Left ventricle myocardium inferior (tissue), 1 donor: ENCODE results near the gene PPIF. TPM values are rescaled to one million over a fixed set of nuclear protein-coding genes. Genes with fewer than 3 reads are reported as not detected.
A peak's percentile ranks its signal among the peaks of the same experiment; 100 is the strongest.

Experiments
- DNase-seq: peaks from one replicate; pipeline ENCODE4 v3.0.0-alpha.2; 2020
- H3K27ac ChIP-seq: fragments of 200-600 bp; replicated peaks from 2 replicates; pipeline ENCODE4 v1.8.0; 2021
- H3K27me3 ChIP-seq: fragments of 200-600 bp; 2 replicates; pipeline ENCODE4 v1.8.0; 2021; ENCODE audit warnings: low read depth
- H3K36me3 ChIP-seq: fragments of 200-600 bp; 2 replicates; pipeline ENCODE4 v1.8.0; 2021
- H3K4me1 ChIP-seq: fragments of 200-600 bp; 2 replicates; pipeline ENCODE4 v1.8.0; 2021
- H3K4me3 ChIP-seq: fragments of 200-600 bp; 2 replicates; pipeline ENCODE4 v1.8.0; 2021; ENCODE audit warnings: mild to moderate bottlenecking, moderate library complexity
- H3K9me3 ChIP-seq: fragments of 200-600 bp; replicated peaks from 2 replicates; pipeline ENCODE4 v1.8.0; 2021
- CTCF ChIP-seq: fragments of 200-600 bp; IDR thresholded peaks from 2 replicates; pipeline ENCODE4 v1.8.0; 2021; ENCODE audit warnings: antibody characterized with exemption, mild to moderate bottlenecking, borderline replicate concordance
- intact Hi-C: fragments of 100-400 bp; cut with micrococcal nuclease; formaldehyde crosslinking; loops from one replicate; pipeline ENCODE4 v1.11.0; 2022
- total RNA-seq: library from RNA; stranded (reverse); fragmentation: NEBNext Ultra II Directional; extraction: Animal tissue kit (Norgen Biotek cat#: 25700); gene quantifications from one replicate; pipeline ENCODE4 v1.2.1, GENCODE V29; 2021
- donor health status: DM: no; HTN: yes; CAD: no; lungs with severe emphysema.

The PPIF gene
- total RNA-seq, 1 donor from 2014 or later: 150 TPM

GRCh38 chr10:79306644-79307220 is 40.5 kb upstream of the PPIF start:
- intact Hi-C loops: no loop called here
- H3K27ac ChIP-seq: no peak overlapping the region

GRCh38 chr10:79308016-79308415 is 39.3 kb upstream of the PPIF start:
- intact Hi-C loops: no loop called here
- no peak for TF ChIP-seq CTCF
- H3K9me3 ChIP-seq: no peaks in the 10 kb centered on the region
- no peak overlapping the region for H3K4me3 ChIP-seq
- H3K4me1 ChIP-seq: no peaks in the 10 kb centered on the region
- H3K27me3 ChIP-seq: no peaks in the 10 kb centered on the region
- DNase-seq: peak; percentile 6
- no peak overlapping the region for H3K27ac ChIP-seq
- H3K36me3 ChIP-seq: peaks cover 99% of the 10 kb centered on the region

More at GRCh38 chr10:79306644-79307220, 40.5 kb upstream of the PPIF start:
- no peak for DNase-seq
- TF ChIP-seq CTCF: no peak
- Histone ChIP-seq H3K9me3 (no peaks in the 10 kb centered on the region), H3K4me3 (no peak overlapping the region), H3K36me3 (peaks cover 98% of the 10 kb centered on the region), H3K27me3 (no peaks in the 10 kb centered on the region), H3K4me1 (no peaks in the 10 kb centered on the region)

- TF ChIP-seq CTCF: no peak
- intact Hi-C loops: no loop called here
Observed at GRCh38 chr10:79308969-79309665, 38.2 kb upstream of the PPIF start.

GRCh38 chr10:79310200-79310865 is 36.9 kb upstream of the PPIF start:
- DNase-seq: peak; percentile 16
- Histone ChIP-seq H3K9me3 (no peaks in the 10 kb centered on the region), H3K27me3 (no peaks in the 10 kb centered on the region), H3K36me3 (peaks cover 93% of the 10 kb centered on the region), H3K4me3 (no peak overlapping the region), H3K27ac (peak overlapping the region; percentile 15), H3K4me1 (peaks cover 10% of the 10 kb centered on the region)
- intact Hi-C loops: no loop called here
- no peak for TF ChIP-seq CTCF

More at GRCh38 chr10:79308969-79309665, 38.2 kb upstream of the PPIF start:
- Histone ChIP-seq H3K4me1 (peaks cover 9% of the 10 kb centered on the region), H3K4me3 (no peak overlapping the region), H3K36me3 (peaks cover 99% of the 10 kb centered on the region), H3K9me3 (no peaks in the 10 kb centered on the region), H3K27me3 (no peaks in the 10 kb centered on the region), H3K27ac (no peak overlapping the region)
- DNase-seq: peak; percentile 12

- TF ChIP-seq CTCF: no peak
- H3K36me3 ChIP-seq: peaks cover 90% of the 10 kb centered on the region
- intact Hi-C loops: no loop called here
Observed at GRCh38 chr10:79310911-79311573, 36.2 kb upstream of the PPIF start.

More at GRCh38 chr10:79310911-79311573, 36.2 kb upstream of the PPIF start:
- DNase-seq: peak; percentile 12
- H3K4me3 ChIP-seq: no peak overlapping the region
- H3K27me3 ChIP-seq: no peaks in the 10 kb centered on the region
- H3K4me1 ChIP-seq: peaks cover 10% of the 10 kb centered on the region
- H3K27ac ChIP-seq: peak overlapping the region; percentile 15
- no peaks in the 10 kb centered on the region for H3K9me3 ChIP-seq
